Adrenal gland (tissue), 12 donors: ENCODE results near the gene CDC6. TPM values are rescaled to one million over a fixed set of nuclear protein-coding genes. Genes with fewer than 3 reads are reported as not detected.

Experiments used
- DNase-seq, 7 donors: peaks; one replicate each; pipeline ENCODE4 v3.0.0-alpha.2; 2019 to 2020
- H3K27ac ChIP-seq, 5 donors: fragments of 200-600 bp; sonication (generic) in 4 of 5; 1 replicate in 3 of 5; 2 replicates in 2 of 5; pipeline versions ENCODE4 v1.5.1 to v1.8.0; 2016 to 2020; ENCODE audit warnings: mild to moderate bottlenecking in 1 of 5
- H3K27me3 ChIP-seq: fragments of 200-600 bp; 2 replicates; pipeline ENCODE4 v1.8.0; 2021
- H3K36me3 ChIP-seq, 2 donors: fragments of 200-600 bp; replicated peaks in 1 of 2; 1 replicate in 1 of 2; 2 replicates in 1 of 2; pipeline versions ENCODE4 v1.5.1 to v1.8.0; 2018 to 2022
- H3K4me1 ChIP-seq, 2 donors: fragments of 200-600 bp; replicated peaks in 1 of 2; 1 replicate in 1 of 2; 2 replicates in 1 of 2; pipeline versions ENCODE4 v1.5.1 to v1.8.0; 2018 to 2021
- H3K4me3 ChIP-seq, 4 donors: fragments of 200-600 bp; sonication (generic) in 3 of 4; one replicate each; pipeline ENCODE4 v1.5.1; 2016 to 2018
- H3K9me3 ChIP-seq, 3 donors: fragments of 200-600 bp; sonication (generic) in 1 of 3; replicated peaks in 1 of 3; 1 replicate in 2 of 3; 2 replicates in 1 of 3; pipeline versions ENCODE4 v1.5.1 to v1.8.0; 2016 to 2021
- POLR2A ChIP-seq, 2 donors: fragments of 450-650 bp; IDR thresholded peaks; one replicate each; pipeline ENCODE4 v1.6.1; 2017; ENCODE audit warnings: antibody characterized with exemption in 2 of 2, mild to moderate bottlenecking in 2 of 2, moderate library complexity in 1 of 2
- WGBS, 4 donors: extraction: QIAGEN DNeasy Blood & Tissue Kit in 2 of 4; methylation state at CpG; one replicate each; pipeline versions ENCODE4 v1.1.5 to v1.1.7; 2013 to 2017; 5-methylcytosine and 5-hydroxymethylcytosine counted together
- intact Hi-C, 2 donors: fragments of 100-400 bp; cut with DNase I; formaldehyde crosslinking; loops; one replicate each; pipeline versions ENCODE4 v1.14.1 to v1.15.0; 2022 to 2023
- polyA plus RNA-seq, 3 donors: library from polyadenylated mRNA; stranded (reverse); fragments of 200-250 nt in 2 of 3; fragments of 350-450 nt in 1 of 3; fragmentation: Illumina TruSeq in 1 of 3; extraction: RNeasy Lipid Tissue Mini Kit (QIAGEN cat#74804) in 1 of 3; gene quantifications; one replicate each; pipeline ENCODE4 v1.2.3, GENCODE V29; 2013 to 2014
- total RNA-seq, 9 donors: library from RNA; depleted of rRNA in 4 of 9; stranded (reverse); fragments of >200 nt in 4 of 9; fragments of 120-200 nt in 1 of 9; fragmentation: NEBNext Ultra II Directional in 1 of 9; extraction: Animal tissue kit (Norgen Biotek cat#: 25700) in 1 of 9; gene quantifications; one replicate each; pipeline versions ENCODE4 v1.1.0 to v1.2.4, GENCODE V29; 2013 to 2023
- TF ChIP-seq, protein P1 (sequence below), 6 experiments: fragments of 450-650 bp in 4 of 6; fragments of 200-600 bp in 2 of 6; sonication (generic) in 1 of 6; IDR thresholded peaks; 1 replicate in 5 of 6; 2 replicates in 1 of 6; pipeline versions ENCODE4 v1.5.1 to v1.8.0; 2016 to 2021; ENCODE audit warnings: antibody characterized with exemption in 6 of 6, mild to moderate bottlenecking in 2 of 6, moderate library complexity in 1 of 6
- donor health status: healthy with polysubstance abuse.
- donor health status: Bipolar disorder and iron deficiency.
- donor health status: DM: yes; HTN: yes; CAD: no.
- donor health status: DM: no; HTN: no; CAD: no.
- donor health status: DM: no; HTN: no; CAD: no.
- donor health status: DM: yes; HTN: yes; CAD: no.

CDC6 gene
- total and polyA plus RNA-seq, 12 donors: 0.69 to 31.3 (median 2.5) TPM

DNA sequence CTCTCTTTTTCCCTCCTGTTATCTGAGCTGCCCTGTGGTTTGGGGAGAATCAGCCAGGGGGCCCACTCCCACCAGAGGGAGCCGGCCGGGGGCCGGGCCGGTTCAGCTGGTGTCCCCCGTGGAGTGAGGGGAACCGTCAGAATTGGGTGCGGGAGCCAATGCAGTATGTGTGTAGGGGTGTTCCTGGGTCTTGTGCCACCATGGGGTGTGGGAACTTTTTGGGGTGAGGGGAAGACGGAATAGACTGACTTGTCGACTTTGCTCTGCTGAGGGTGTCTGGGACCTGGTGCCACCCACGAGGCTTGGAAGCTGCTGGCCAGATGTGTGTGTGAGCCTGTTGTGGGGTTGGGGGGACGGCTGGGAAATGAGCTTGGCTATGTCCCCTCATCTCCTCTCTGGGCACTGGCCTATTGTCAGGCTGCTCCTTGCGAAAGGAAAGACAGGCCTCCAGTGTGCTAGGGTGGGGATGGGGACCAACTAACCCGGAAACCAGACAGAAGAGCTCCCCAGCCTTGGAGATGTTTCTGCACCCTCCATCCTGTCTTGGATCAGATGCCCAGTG is 31.2 kb downstream of the CDC6 start:
- Histone ChIP-seq H3K4me1 (peaks cover 72 to 93% of the 10 kb centered on the region in 2 donors), H3K9me3 (no peaks in the 10 kb centered on the region), H3K4me3 (peak overlapping the region; percentile 87 to 99 (median 92)), H3K27ac (peak overlapping the region in 4 of 5 donors; percentile 84 to 90 (median 87)), H3K27me3 (no peaks in the 10 kb centered on the region), H3K36me3 (no peaks in the 10 kb centered on the region)
- TF ChIP-seq POLR2A (IDR thresholded peaks at IDR 0.05): no peak
- TF ChIP-seq, protein P1, sequence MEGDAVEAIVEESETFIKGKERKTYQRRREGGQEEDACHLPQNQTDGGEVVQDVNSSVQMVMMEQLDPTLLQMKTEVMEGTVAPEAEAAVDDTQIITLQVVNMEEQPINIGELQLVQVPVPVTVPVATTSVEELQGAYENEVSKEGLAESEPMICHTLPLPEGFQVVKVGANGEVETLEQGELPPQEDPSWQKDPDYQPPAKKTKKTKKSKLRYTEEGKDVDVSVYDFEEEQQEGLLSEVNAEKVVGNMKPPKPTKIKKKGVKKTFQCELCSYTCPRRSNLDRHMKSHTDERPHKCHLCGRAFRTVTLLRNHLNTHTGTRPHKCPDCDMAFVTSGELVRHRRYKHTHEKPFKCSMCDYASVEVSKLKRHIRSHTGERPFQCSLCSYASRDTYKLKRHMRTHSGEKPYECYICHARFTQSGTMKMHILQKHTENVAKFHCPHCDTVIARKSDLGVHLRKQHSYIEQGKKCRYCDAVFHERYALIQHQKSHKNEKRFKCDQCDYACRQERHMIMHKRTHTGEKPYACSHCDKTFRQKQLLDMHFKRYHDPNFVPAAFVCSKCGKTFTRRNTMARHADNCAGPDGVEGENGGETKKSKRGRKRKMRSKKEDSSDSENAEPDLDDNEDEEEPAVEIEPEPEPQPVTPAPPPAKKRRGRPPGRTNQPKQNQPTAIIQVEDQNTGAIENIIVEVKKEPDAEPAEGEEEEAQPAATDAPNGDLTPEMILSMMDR (IDR thresholded peaks at IDR 0.05): no peak
- intact Hi-C loops: no loop called here
- peak in 3 of 7 donors; percentile 23 to 43 (median 29) for DNase-seq
- 3 to 10% (median 7%) methylated on average over 4 to 13 of the region's 13 CpGs for WGBS, 4 donors

DNA sequence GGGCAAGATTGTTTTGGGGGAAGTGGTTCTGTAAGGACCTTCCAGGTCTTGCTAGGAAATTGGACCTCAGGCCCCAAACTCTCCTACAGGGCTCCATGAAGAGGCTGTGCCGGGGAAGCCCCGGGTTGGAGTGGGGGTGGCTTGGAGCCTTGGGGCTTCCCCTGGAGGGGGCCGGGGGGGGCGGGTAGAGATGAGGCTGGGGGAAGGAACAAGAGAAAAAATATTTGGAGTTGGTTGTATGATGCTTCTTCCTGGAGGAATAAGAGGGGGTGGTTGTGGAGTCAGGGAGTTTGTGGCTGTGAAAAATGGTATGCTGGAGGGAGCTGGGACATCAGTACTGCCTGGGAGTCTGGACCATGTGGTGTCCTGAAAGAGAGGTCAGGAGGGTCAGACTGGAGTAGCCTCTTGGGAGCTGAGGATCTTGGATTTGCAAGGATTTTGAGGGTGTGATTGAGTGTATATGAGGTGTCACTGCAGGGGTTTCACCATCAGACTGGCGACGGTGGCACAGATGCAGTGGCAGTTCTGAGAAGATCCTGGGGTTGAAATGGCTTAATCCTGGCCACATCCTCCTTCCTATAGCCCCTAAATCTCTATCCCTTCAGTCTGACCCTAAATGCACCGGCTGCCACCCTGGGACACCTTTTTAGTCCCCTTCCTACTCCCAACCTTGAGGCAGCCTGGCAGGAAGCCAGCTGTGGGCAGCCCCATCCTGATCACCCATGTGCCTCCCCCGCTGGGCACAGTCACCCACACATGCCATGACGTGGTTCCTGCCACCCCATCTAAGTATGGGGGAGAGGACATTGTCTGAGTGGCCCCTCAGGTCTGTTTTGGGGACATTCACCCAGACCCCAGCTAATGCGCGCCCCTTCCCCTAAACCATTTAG is 32.2 kb downstream of the CDC6 start:
- intact Hi-C loops: no loop called here
- Histone ChIP-seq H3K36me3 (no peaks in the 10 kb centered on the region), H3K4me1 (peaks cover 72 to 93% of the 10 kb centered on the region in 2 donors), H3K9me3 (no peaks in the 10 kb centered on the region), H3K27ac (peak overlapping the region in 2 of 5 donors; percentile 77 to 96), H3K4me3 (peak overlapping the region in 1 of 4 donors; percentile 87), H3K27me3 (no peaks in the 10 kb centered on the region)
- TF ChIP-seq POLR2A (IDR thresholded peaks at IDR 0.05): no peak
- TF ChIP-seq, protein P1 (IDR thresholded peaks at IDR 0.05): no peak
- 34 to 48% (median 44%) methylated on average over 9 to 11 of the region's 11 CpGs for WGBS, 4 donors
- DNase-seq: peak in 5 of 7 donors; percentile 57 to 63 (median 61)

DNA sequence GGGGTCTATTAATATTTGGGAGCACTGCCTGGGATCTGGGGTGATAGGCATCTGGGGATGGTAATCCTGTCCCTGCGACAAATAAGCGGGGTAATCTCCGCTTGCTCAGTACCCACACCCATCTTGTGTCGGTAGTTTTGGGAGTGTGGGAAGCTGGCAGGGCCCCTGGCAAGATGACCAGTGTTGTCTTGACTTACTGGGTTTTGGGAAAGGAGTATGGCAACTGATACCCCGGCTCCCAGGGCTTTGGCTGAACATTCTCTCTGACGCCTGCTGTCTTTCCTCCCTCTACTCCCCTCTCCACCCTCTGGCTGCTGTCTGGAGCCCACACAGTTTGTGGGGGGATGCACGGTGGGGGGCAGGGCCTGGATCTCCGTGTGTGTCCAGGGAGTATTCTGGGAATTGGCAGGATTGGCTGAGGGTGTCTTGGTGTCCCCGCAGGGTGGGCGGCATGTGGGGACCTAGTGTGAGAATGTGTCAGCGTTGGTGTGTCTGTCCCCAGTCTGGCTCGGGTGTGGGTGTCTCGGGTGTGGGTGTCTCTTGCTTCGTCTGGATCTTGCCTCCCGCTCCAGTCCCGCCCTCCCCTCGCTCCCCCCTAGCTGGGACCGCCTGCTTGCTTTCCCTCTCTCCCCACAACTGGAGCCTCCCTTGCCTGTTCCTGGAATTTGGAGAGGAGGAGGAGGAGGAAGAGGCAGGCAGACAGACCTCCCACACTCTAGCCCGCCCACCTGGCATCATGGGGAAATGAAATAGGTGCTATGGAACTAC is 33.3 kb downstream of the CDC6 start:
- TF ChIP-seq, protein P1 (IDR thresholded peaks at IDR 0.05): no peak
- TF ChIP-seq POLR2A (IDR thresholded peaks at IDR 0.05): no peak
- intact Hi-C loops: no loop called here

More for the DNA sequence above, 33.3 kb downstream of the CDC6 start:
- Histone ChIP-seq H3K4me1 (peaks cover 81 to 94% of the 10 kb centered on the region in 2 donors), H3K36me3 (no peaks in the 10 kb centered on the region), H3K27me3 (no peaks in the 10 kb centered on the region), H3K9me3 (no peaks in the 10 kb centered on the region), H3K27ac (peak overlapping the region in 3 of 5 donors; percentile 42 to 96 (median 77)), H3K4me3 (peak overlapping the region in 1 of 4 donors; percentile 10)
- peak in 3 of 7 donors; percentile 35 to 44 (median 39) for DNase-seq
- 44 to 64% (median 54%) methylated on average over 16 to 19 of the region's 19 CpGs for WGBS, 4 donors
